Progenitor cell of endocrine pancreas (in vitro differentiated cells): ENCODE measurements around the gene PLIN1. TPM values are rescaled to one million over a fixed set of nuclear protein-coding genes. Genes with fewer than 3 reads are reported as not detected.

Experiments used
- DNase-seq: peaks from one replicate; pipeline ENCODE4 v3.0.0; 2021; ENCODE audit warnings: low spot score; ENCODE audit not compliant: unreplicated experiment
- H3K27ac Mint-ChIP-seq: 2 replicates; pipeline ENCODE4 v1.8.0; 2021; ENCODE audit warnings: mild to moderate bottlenecking, moderate library complexity, mixed read lengths
- H3K27me3 Mint-ChIP-seq: 2 replicates; pipeline ENCODE4 v1.8.0; 2021; ENCODE audit warnings: mixed read lengths
- H3K36me3 Mint-ChIP-seq: 2 replicates; pipeline ENCODE4 v1.8.0; 2022; ENCODE audit warnings: mixed read lengths; ENCODE audit not compliant: insufficient read depth
- H3K4me1 Mint-ChIP-seq: 2 replicates; pipeline ENCODE4 v1.8.0; 2021; ENCODE audit warnings: low read depth, mixed read lengths
- H3K4me3 Mint-ChIP-seq: 2 replicates; pipeline ENCODE4 v1.8.0; 2021; ENCODE audit warnings: low read depth, mild to moderate bottlenecking, moderate library complexity, mixed read lengths
- H3K9me3 Mint-ChIP-seq: 2 replicates; pipeline ENCODE4 v1.8.0; 2021; ENCODE audit warnings: low read depth, mixed read lengths
- CTCF ChIP-seq: fragments of 200-600 bp; sonication (generic); IDR thresholded peaks from one replicate; pipeline ENCODE4 v1.5.0; 2021; ENCODE audit warnings: antibody characterized with exemption, mild to moderate bottlenecking; ENCODE audit not compliant: unreplicated experiment
- total RNA-seq: library from RNA; stranded (reverse); gene quantifications from 2 replicates; pipeline ENCODE4 v1.2.1, GENCODE V29; 2021

PLIN1 gene
- total RNA-seq, 1 donor from 2014 or later = 0.24 TPM

DNA sequence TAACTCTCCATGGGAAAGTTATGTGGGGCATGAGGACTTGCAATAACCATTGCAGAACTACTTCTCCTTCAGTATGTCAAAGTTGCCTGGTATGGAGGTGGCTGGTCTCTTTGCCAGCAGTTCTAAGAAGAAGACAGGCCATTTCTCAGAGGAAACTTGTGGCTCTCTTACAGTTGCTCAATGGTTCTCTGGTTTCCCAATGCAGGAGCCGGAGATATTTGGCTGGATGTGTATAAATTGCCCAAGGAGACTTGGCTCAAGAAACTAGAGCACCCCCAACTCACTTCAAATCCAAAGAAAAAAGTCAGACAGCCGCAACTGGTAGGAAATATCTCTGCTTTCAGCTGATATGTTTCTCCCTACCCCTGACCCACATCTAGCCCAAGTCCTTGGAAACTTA is 35.6 kb upstream of the PLIN1 start:
- TF ChIP-seq CTCF = no peak
- Mint-ChIP-seq H3K27ac (no peak overlapping the region), H3K36me3 (no peaks in the 10 kb centered on the region), H3K9me3 (peaks cover 4% of the 10 kb centered on the region), H3K27me3 (no peaks in the 10 kb centered on the region), H3K4me3 (no peak overlapping the region), H3K4me1 (no peaks in the 10 kb centered on the region)
- DNase-seq = no peak

- DNase-seq = no peak
- TF ChIP-seq CTCF = no peak
- Mint-ChIP-seq H3K36me3 (no peaks in the 10 kb centered on the region), H3K27ac (no peak overlapping the region), H3K9me3 (peaks cover 4% of the 10 kb centered on the region), H3K4me3 (no peak overlapping the region), H3K27me3 (peaks cover 7% of the 10 kb centered on the region), H3K4me1 (no peaks in the 10 kb centered on the region)
These were observed 28.4 kb upstream of the PLIN1 start for GRCh38 chr15:89707577-89707976.

DNA sequence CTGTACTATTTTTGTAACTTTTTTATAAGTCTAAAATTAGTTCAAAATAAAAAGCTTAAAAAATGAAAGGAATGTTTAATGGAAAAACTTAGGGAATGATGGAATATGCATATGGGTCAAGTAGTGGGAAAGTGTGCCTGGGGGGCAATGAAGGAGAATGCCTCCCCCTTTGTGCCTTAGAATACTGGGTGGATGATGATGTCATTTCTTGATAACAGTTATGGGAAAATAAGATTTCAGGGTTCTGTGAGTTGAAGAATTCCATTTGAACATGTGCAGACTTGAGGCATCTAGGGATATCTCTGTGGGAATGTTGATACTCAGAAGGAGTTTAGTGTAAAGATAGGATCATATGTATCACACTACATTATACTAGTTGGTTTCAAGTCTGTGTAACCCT is 25.2 kb upstream of the PLIN1 start:
- Mint-ChIP-seq H3K4me3 (no peak overlapping the region), H3K27me3 (peaks cover 12% of the 10 kb centered on the region), H3K9me3 (no peaks in the 10 kb centered on the region), H3K27ac (no peak overlapping the region), H3K4me1 (no peaks in the 10 kb centered on the region), H3K36me3 (no peaks in the 10 kb centered on the region)
- DNase-seq = no peak
- no peak for TF ChIP-seq CTCF

- no peaks in the 10 kb centered on the region for H3K9me3 Mint-ChIP-seq
These were observed 16.0 kb upstream of the PLIN1 start for GRCh38 chr15:89695198-89695597.

DNA sequence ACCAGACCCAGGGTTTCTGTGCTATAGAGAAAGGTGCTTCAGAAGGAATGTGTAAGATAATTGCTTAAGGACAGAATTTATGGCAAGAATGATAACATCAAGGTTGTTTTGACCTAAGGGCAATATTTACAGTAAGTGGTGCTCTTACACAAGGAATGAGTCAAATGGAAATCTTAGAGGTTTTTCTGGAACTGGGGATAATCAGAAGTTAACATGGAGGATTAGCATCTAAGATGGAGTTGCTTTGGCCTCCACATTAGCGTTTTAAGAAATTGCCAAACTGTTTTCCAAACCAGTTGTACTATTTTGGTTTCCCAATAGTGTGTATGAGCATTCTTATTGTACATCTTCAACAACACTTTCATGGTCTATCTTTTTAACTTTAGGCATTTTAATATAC is 14.5 kb upstream of the PLIN1 start:
- no peak overlapping the region for H3K27ac Mint-ChIP-seq
- no peaks in the 10 kb centered on the region for H3K9me3 Mint-ChIP-seq
- H3K27me3 Mint-ChIP-seq = peaks cover 30% of the 10 kb centered on the region
- no peaks in the 10 kb centered on the region for H3K36me3 Mint-ChIP-seq
- H3K4me3 Mint-ChIP-seq = no peak overlapping the region
- DNase-seq = no peak
- peaks cover 3% of the 10 kb centered on the region for H3K4me1 Mint-ChIP-seq
- no peak for TF ChIP-seq CTCF

More at GRCh38 chr15:89695198-89695597, 16.0 kb upstream of the PLIN1 start:
- H3K4me1 Mint-ChIP-seq = peaks cover 2% of the 10 kb centered on the region
- no peak overlapping the region for H3K4me3 Mint-ChIP-seq
- no peak overlapping the region for H3K27ac Mint-ChIP-seq
- TF ChIP-seq CTCF = no peak
- no peaks in the 10 kb centered on the region for H3K36me3 Mint-ChIP-seq
- no peak for DNase-seq
- peaks cover 37% of the 10 kb centered on the region for H3K27me3 Mint-ChIP-seq
